EH (cell line): Measurements from ENCODE around the gene ARID1B.
A peak's percentile ranks its signal among the peaks of the same experiment; 100 is the strongest.

ENCODE experiments used
- DNase-seq: peaks from one replicate; pipeline ENCODE4 v3.0.0-alpha.2; 2015; ENCODE audit warnings: low read depth

Gene ARID1B

GRCh38 chr6:157076451-157076822 is 299.3 kb downstream of the ARID1B start:
- no peak for DNase-seq

GRCh38 chr6:157077251-157077650 is 300.1 kb downstream of the ARID1B start:
- DNase-seq: no peak

GRCh38 chr6:157078326-157078725 is 301.1 kb downstream of the ARID1B start:
- DNase-seq: no peak

GRCh38 chr6:157079277-157079676 is 302.1 kb downstream of the ARID1B start:
- no peak for DNase-seq

GRCh38 chr6:157079771-157080170 is 302.6 kb downstream of the ARID1B start:
- DNase-seq: no peak

- DNase-seq: no peak
Observed at GRCh38 chr6:157080986-157081391, 303.8 kb downstream of the ARID1B start.

GRCh38 chr6:157083343-157083742 is 306.2 kb downstream of the ARID1B start:
- no peak for DNase-seq

GRCh38 chr6:157086632-157087031 is 309.5 kb downstream of the ARID1B start:
- no peak for DNase-seq

- no peak for DNase-seq
Observed at GRCh38 chr6:157087974-157088373, 310.8 kb downstream of the ARID1B start.

GRCh38 chr6:157088841-157089240 is 311.7 kb downstream of the ARID1B start:
- DNase-seq: no peak

- DNase-seq: peak; percentile 80
Observed at GRCh38 chr6:157089258-157089657, 312.1 kb downstream of the ARID1B start.

GRCh38 chr6:157089851-157090250 is 312.7 kb downstream of the ARID1B start:
- DNase-seq: no peak

GRCh38 chr6:157090736-157091135 is 313.6 kb downstream of the ARID1B start:
- DNase-seq: no peak

- DNase-seq: no peak
Observed at GRCh38 chr6:157091243-157091642, 314.1 kb downstream of the ARID1B start.

GRCh38 chr6:157091856-157092460 is 314.8 kb downstream of the ARID1B start:
- DNase-seq: no peak

GRCh38 chr6:157092736-157093135 is 315.6 kb downstream of the ARID1B start:
- no peak for DNase-seq

GRCh38 chr6:157093536-157093935 is 316.4 kb downstream of the ARID1B start:
- no peak for DNase-seq

- no peak for DNase-seq
Observed at GRCh38 chr6:157094038-157094437, 316.9 kb downstream of the ARID1B start.

- no peak for DNase-seq
Observed at GRCh38 chr6:157095084-157095483, 317.9 kb downstream of the ARID1B start.

GRCh38 chr6:157095569-157095968 is 318.4 kb downstream of the ARID1B start:
- no peak for DNase-seq

- no peak for DNase-seq
Observed at GRCh38 chr6:157096105-157096504, 318.9 kb downstream of the ARID1B start.

GRCh38 chr6:157096522-157096921 is 319.3 kb downstream of the ARID1B start:
- no peak for DNase-seq

- no peak for DNase-seq
Observed at GRCh38 chr6:157097255-157097955, 320.2 kb downstream of the ARID1B start.

GRCh38 chr6:157098999-157099398 is 321.8 kb downstream of the ARID1B start:
- DNase-seq: no peak
